Measurements from ENCODE around the gene SORCS2.

DNA sequence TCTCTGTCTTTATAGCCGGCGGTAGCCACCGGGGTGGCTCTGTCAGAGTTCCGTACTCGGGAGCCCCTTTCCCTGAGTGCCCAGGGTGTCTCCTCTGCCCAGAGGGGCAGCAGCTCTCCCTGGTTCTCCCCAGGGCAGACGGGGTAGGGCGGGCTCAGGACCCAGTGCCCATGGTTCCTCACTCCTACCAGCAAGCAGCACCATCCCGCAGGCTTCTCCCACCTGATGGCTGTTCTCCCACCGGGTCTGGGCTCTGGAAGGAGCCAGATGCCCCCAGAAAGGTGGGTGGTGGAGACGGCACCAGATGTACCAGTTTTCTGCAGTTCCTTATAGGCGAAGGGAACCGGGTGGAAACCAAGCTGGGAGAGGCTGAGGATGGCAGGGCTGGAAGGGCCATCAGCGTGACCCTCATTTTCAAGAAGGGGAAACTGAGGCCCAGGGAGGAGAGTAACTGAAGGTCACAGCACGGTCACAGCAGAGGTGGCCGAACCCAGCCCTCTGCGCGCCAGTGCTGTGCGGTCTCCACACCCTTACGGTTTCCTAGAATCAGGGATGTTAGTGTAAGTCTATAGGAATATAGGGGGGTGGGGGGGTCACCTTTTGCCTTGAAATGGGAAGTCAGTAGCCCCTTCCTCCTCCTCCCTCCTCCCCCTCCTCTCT lies 548.7 kb downstream of the SORCS2 start:
- TF ChIP-seq CEBPB (IDR thresholded peaks at IDR 0.05) (no peak), TCF12 (IDR thresholded peaks at IDR 0.05; ENCODE audit: low read depth) (no peak), CREB1 (IDR thresholded peaks at IDR 0.05; ENCODE audit: low read depth) (no peak), TEAD4 (IDR thresholded peaks at IDR 0.05) (no peak), EGR1 (IDR thresholded peaks at IDR 0.05) (no peak)
- TF ChIP-seq, protein P1, sequence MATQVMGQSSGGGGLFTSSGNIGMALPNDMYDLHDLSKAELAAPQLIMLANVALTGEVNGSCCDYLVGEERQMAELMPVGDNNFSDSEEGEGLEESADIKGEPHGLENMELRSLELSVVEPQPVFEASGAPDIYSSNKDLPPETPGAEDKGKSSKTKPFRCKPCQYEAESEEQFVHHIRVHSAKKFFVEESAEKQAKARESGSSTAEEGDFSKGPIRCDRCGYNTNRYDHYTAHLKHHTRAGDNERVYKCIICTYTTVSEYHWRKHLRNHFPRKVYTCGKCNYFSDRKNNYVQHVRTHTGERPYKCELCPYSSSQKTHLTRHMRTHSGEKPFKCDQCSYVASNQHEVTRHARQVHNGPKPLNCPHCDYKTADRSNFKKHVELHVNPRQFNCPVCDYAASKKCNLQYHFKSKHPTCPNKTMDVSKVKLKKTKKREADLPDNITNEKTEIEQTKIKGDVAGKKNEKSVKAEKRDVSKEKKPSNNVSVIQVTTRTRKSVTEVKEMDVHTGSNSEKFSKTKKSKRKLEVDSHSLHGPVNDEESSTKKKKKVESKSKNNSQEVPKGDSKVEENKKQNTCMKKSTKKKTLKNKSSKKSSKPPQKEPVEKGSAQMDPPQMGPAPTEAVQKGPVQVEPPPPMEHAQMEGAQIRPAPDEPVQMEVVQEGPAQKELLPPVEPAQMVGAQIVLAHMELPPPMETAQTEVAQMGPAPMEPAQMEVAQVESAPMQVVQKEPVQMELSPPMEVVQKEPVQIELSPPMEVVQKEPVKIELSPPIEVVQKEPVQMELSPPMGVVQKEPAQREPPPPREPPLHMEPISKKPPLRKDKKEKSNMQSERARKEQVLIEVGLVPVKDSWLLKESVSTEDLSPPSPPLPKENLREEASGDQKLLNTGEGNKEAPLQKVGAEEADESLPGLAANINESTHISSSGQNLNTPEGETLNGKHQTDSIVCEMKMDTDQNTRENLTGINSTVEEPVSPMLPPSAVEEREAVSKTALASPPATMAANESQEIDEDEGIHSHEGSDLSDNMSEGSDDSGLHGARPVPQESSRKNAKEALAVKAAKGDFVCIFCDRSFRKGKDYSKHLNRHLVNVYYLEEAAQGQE (IDR thresholded peaks at IDR 0.05; ENCODE audit: low read depth) = no peak
- TF ChIP-seq, protein P2, sequence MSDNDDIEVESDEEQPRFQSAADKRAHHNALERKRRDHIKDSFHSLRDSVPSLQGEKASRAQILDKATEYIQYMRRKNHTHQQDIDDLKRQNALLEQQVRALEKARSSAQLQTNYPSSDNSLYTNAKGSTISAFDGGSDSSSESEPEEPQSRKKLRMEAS (IDR thresholded peaks at IDR 0.05) = no peak

Measured in Ishikawa (cell line).